Stimulated activated CD8-positive, alpha-beta memory T cell treated with anti-CD3 and anti-CD28 coated beads, Interleukin-4, amount 100 ng/mL, for 4 hours (primary cell): Measurements from ENCODE around the gene KLF15.

ENCODE experiments used
- DNase-seq, 2 donors: peaks; one replicate each; pipeline ENCODE4 v3.0.0-alpha.2; 2020; ENCODE audit warnings: low read depth in 2 of 2, low spot score in 1 of 2

The KLF15 gene

DNA sequence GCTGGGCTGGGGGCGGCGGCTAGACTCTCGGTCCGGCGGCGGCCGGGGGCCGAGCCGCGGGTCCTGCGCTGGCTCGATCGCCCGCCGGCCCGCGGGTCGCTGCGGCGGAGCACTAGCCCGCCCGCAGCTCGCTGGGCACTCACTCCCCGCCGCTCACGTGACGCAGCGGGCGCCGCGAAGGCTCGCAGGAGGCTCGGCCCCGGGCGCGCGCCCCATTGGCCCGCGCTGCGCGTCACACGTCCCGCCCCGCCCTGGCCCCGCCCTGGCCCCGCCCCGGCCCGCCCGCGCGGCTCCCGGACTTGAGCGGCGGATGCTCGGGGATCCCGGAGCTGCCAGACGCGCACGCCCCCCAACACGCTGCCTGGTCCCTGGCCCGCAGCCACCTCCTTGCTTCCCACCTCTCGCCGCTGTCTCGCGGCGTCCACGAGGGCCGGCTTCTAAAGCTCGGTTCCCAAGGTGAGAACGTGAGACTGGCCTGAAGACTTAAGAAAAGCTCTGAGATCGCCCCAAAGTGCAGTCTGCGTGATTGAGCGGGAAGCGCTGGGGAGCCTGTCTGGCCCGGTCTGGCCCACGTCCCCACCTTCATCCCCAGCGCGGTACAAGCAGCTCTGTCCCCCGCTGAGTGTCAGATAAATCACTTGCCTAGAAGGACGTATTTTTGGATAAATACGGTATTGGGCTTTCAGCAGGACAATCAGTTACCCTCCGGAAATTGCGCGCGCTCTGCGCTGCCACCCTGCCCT, at the start of gene KLF15:
Gene KLF15, minus strand, starts transcription at position 114 of the 743 bp plus-strand sequence. CDS start 4,486 bp downstream, outside the sequence.
- DNase-seq, result peak; percentile 37 to 43

DNA sequence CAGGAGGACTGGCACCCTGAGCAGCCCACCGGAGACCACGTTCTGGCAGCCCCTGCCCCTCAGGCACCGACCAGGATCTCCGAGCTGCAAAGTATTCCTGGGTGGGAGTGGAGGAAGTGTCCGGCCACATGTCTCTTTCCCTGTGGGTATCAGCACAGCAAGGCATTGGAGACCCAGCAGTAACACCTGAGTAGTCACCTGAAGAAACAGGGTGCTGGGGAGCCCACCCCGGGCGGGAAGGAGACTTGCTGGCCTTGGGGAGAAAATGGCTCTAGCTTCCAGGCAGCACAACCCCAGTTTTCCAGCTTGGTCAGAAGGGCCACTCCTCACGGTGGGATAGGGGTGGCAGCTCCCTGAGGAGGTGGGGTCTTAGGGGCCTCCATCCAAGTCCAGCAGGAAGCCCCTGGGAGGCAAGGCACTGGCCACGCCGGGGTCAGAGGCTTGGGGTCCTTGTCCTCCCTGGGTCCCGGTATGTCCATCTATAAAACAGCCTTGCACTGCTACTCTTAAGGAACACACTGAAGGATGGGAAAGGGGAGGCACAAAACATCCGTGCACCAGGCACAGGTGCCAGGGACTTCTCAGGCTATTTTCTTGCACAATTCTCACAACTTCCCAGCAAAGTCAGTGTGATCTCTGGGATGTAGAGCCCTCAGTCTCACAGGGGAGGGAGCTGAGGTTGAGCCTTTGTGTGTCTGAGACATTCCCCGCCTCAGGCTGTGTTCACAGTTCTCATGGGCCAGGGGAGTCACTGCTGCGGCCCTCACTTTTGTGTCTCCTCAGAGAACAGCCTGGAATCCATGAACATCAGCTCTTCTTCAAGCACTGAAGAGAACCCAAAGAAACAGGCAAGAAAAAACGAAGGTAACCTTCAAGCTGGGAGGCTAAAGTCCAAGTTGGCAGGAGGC, 49.4 kb upstream of the KLF15 start:
- no peak for DNase-seq

DNA sequence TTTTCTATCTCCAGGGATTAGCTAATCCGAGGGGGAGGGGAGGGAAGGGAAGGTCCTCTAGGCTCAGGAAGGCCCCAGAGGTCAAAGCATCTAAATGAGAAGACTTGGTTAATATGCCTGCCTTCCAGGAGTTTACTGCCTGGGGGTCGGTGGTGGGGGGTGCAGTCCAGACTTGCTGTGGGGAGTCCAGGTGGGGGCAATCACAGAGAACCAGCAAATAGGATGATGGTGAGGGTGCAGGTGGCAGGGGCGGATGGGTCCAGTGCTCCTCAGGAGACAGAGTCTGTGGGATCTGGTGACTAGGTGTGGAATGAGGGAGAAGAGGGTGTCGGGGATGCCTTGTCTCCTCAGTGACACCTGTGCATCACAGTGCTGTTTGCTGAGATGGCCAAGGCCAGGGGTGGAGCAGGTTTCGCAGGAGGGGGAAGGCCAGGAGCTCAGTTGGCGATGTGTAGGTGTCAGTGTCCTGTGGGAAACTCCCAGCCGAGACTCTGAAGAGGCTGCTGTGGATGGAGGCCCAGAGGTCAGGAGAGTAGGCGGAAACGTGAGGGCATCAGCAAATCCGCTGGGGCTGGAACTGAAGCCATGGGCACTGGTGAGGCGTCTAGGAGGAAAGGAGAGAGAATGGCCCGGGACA, 45.6 kb upstream of the KLF15 start:
- no peak for DNase-seq

DNA sequence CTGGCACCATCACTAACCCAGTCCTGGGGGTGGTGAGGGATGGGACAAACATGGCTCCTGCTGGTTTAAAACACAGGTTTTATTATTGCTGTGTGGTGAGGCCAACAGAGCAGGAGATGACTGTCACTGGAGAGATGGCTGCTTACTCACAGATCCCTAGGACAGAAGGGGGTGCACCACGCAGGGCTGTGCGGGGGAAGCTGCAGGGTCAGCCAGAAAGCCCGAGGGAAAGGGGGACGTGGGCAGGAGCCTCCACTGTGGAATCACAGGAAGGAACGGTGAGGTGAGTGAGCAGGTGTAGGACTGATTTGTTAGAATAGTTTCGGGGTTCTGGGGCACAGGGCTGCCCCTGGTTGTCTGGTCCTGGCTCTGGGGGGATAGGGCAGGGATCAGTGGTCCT, 45.0 kb upstream of the KLF15 start:
- no peak for DNase-seq

DNA sequence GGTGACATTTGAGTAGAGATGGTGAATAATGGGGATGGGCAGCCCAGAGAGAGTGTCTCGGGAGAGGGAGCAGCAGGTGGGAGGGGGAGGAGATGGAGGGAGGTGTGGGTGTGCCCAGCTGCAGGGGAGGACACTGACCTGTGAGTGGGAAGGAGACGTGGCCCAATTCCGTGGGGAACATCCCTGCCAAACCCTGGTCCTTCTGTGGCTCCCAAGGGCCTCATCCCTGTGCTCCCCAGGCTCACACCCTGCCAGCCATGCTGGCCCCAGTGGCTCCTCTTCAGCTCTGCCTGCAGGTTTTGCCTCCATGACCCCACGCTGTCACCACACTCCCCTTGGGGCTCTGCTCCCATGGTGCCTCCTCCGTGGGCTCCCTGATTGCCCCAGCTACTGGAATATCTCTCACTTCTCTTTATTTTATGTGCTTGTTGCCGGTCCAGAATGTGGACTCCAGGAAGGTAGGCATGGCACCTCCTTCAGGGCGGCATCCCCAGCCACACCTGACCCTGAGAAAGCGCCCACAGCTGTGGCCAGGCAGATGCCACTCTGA, 44.5 kb upstream of the KLF15 start:
- no peak for DNase-seq

DNA sequence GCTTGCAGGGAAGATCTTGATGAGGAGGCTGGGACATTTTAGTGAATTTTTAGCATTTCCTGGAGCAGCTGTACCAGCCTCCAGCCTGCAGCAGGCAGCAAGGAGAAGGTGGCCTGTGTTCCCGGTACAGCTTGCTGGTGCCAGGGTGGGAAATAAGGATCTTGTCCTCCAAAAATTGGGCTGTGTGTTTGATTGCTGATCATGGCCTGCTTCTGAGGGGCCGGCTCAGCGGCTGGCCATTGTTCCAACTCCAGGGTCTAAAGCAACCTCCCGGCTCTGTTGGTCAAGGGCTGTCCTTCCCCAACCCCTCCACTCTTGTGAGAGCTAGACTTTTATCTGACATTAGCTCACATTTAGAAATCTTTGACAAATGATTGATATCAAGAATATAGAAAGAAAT, 42.5 kb upstream of the KLF15 start:
- DNase-seq, result no peak

DNA sequence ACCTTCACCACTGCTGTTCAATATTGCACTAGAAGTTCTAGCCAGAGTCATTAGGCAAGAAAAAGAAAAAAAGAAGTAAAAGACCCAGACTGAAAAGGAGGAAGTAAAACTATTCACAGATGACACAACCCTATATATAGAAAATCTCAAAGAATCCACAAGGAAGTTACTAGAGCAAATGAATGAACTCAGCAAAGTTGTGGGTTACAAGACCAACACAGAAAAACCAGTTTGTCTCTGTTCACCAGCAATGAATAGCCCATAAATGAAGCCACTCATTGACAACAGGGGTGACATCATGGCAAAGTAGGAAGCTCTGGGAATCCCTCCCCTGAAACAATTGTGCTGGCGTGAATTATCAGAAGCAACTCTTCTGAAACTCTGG, 42.1 kb upstream of the KLF15 start:
- DNase-seq, result no peak

DNA sequence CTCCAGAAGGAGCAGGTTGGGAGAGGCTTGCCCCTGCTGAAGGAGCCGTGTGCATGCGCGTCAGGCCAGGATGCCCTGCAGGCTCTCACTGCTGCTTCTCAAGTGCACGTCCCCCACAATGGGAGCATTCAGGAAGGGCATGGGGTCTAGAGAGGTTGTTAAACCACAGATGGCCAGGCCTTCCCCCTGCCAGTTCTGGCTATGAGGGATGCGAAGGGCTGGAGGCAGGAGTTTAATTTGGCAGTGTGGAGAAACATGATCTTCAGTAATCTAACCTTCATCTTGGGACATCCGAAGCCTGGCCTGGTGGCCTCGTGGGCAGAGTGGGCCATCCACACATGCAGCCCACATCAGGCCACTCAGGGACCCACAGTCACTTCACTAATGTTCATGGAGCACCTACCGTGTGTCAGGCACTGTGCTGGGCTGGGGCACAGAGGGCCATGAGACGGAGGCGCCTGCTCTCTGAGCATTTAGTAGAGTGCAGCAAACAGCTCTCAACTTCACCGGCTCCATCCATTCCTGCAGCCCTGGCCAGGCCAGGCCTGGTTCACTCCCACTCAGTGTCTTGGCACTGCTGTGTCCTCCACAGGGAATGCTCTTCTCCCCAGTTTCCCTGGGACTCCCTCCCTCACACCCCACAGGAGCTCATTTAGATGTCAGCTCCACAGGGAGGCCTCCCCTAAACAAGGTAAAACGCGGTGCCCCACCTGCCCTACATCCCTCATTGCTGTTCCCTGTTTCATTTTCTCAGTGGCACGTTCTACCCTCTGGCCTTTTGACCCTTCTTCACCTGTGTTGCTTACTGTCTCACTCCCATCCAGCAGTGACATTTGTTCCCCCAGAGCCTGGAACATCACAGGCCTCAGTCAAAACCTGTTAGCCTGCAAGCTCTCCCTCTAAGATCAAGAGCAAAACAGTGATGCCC, 41.5 kb upstream of the KLF15 start:
- DNase-seq, result no peak

DNA sequence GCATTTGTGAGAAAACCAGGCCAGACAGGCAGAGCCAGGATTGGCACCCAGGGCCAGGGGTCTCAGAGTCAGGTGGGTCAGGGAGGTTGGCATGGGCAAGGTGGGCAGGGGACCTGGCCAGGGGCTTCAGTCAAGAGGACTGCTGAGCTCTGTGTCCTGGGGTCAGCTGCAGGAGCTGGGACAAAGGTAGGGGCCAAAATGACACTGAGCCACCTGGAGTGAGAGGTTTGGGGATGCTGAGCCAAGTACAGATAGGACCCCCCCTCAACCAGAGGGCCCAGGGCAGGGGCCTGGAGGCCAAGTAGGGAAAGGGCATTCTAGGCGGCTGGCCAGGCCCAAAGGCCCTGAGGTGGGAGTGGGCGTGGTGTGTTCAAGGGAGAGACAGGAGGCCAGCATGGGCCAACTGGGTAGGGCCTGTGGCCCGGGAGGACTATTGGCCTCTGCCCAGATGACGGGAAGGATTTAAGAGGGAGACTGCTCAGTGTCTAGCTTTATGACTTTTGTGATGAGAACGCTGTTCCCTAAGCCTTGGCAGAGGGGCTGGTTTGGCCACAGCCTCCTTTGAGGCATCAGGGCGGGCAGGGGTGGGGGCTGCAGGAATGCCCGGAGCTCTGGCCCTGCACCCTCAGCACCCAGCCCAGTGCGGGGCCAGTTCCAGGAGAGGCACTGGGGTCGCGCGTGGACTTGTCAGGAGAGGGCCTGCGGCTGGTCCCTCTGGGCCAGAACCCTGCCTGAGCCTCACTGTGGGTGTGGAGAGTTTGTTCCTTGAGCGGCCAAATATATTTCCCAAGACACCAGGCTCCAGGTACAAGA, 40.6 kb upstream of the KLF15 start:
- DNase-seq, result no peak

DNA sequence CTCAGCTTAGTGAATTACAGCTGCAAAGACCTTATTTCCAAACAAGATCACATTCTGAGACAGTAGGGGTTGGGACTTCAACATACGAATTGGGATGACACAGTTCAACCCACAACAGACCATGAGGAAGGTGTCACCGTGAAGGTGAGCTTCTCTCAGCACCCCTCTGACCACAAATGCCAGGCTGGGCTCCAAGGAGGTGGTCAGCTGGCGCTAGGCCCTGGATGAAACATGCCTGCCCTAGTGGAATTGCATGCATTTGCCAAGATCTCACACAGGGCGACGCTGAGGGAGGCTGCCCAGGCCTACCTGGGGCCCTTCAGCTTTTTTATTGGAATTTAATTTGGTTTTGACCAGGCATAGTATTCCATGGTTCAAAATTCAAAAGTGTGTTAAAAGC, 39.3 kb upstream of the KLF15 start:
- no peak for DNase-seq

DNA sequence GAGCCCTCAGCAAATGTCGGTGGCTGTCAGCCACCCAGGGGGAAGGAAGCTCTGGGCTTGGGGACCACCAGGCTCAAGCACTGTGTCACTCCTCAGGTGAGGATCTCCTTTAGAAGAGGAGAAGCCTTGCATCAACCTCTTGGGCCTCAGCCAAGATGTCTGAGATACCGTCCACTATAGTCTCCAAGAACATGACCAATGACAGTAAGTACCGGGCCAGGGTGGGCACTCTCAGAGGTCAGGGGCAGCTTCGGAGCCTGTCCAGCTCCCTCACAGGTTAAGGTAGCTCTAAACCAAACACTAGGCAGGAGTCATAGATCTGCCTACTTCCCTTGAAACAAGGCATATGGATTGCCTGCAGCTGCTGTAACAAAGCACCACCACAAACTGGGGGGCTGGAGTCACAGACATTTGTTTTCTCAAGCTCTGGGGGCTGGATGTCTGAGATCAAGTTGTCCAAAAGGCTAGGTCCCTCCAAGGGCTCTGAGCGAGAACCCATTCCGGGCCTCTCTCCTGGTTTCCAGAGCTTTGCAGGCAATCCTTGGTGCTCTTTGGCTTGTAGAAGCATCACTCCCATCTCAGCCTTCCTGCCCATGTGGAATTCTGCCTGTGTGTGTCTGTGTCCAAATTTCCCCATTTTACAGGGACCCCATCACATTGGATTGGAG, 38.8 kb upstream of the KLF15 start:
- DNase-seq, result no peak

DNA sequence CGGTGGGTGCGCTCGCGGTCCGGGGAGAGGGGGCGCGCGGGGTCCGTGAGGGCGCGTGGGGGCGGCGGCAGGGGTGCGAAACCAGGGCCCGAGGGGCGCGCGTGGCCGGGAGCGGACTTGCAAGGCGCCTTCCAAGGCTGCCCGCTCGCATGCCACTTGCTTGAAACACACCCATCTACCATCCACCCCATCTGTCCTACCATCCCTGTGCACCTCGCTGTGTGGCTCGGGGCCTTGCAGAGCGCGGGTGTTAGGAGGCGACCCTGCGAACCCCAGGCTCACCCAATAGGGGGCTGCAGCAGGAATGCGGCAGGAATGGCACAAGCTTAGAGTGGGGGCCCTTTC, 37.7 kb upstream of the KLF15 start:
- DNase-seq, result no peak

DNA sequence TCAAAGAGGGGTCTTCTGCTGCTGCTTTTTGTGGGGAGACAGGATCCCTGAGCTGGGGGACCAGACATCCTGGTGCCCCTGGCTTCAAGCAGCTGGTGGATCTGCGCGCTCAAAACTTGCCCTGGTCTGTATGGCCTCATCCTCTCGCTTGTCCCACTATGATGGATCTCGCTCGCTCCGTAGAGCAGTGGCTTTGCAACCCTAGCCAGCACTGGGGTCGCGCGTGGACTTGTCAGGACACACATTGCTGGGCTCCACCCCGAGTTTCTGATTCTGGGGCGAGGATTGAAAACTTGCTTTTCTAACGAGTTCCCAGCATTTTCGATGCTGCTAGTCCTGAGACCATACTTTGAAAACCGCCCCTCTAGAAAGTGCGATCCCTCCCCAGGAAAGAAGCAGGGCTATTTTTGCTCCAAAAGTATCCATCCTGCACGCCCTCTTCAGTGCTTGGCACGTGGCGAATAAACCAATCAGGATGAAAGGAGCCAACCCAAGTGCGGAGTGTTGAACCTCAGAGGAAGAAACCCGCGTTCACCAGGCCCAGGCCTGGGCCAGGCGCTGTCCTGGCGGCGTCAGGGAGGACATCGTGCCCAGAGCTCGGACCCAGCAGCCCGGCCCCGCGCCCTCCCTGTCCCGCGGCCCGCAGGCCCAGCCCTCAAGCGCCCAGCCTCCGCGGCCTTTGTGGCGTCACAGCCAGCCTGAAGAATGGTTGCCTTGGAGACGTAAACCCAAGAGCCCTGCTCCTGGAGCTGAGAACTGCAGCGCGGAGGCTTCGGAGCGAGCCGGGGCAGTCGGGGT, 37.2 kb upstream of the KLF15 start, which contains the start of gene CFAP100:
Gene CFAP100, plus strand, starts transcription at position 731 of the 798 bp plus-strand sequence. CDS start 1,092 bp downstream, outside the sequence.
- DNase-seq, result no peak

DNA sequence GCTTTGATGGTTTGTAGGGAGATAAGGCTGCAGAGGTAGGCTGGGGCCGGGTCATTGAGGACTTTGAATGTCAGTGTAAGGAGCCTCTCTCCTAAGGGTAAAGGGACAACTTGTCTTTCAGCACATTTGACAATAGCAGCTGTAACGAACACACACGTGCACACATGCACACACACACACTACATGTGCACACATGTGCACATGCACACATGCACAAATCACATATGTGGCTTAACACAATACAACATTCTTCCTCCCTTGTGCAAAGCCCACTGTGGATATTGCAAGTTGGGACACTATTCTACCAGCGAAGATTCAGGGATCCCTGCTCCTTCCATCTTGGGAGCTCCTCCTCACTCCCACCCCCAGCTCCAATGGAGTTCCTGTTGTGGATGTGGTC, 36.4 kb upstream of the KLF15 start:
- DNase-seq, result no peak

DNA sequence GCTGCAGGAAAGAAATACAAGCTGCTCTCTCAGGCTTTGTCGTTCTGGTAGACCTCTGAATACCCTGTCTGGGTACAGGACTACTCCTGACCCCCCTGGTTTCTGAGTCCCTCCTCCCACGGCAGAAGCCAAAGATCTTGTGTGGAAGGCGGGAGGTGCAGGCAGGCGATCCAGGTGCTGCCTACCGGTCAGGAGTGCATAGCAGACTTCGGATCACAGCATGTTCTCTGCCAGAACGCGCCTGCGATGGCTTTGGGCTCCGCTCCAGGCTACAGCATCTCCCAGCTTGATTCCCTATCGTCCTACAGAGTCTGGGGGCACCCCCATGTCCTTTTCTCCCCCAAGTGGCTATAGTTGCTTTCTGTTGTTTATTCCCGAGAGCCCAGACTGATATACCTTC, 35.0 kb upstream of the KLF15 start:
- no peak for DNase-seq

DNA sequence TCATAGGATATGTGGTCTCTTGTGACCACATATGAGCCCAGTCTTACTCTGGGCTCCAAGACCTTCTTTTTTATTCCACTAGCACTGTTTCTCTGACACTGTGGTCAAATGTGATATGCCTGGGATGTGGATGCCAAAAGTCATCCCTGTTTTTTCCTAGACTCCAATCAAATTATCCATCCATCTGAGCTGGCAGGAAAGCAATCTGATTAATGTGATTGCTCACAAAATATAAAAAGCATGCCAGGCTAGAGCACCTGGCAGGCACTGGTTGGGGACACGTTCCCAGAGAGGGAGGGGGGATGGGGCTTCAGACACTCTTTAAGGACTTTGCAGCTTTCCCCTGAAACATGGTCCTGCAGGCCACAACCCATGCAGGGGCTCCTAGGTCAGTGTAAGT, 34.4 kb upstream of the KLF15 start:
- DNase-seq, result no peak

DNA sequence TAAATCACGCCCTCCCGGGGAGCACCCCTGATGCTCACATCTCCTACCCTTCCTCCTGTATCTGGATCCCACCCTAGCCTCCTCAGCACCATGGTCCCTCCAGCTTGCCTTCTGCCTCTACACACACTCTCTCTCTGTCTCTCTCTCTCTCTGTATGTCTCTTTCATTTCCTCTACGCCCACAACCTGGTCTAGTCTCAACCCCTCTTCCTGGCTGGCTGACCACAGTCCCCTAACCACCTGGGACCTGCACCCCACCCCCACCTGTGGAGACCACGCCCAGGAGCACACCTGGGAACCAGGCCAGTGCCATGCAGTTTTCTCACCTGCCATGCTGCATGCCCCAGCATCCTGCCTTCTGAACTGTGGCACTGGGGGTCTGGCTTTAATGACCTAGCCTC, 33.5 kb upstream of the KLF15 start:
- no peak for DNase-seq

DNA sequence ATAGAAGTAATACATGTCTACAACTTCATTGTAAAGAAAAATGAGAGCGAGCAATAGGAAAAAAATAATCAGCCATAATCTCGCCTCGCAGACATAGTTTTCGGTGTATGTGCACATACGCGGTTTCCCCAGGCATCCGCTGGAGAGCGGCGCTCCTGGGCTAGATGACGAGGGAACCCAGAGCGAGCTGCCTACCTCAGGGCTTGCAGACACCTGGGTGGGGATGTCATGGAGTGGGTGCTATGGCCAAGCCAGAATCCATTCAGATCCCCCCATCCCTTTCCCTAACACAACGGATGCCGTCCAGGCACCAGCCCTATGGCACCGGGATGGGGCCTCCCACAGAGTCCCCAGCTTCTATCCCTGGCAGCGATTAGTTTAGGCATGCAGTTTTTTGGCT, 33.0 kb upstream of the KLF15 start:
- DNase-seq, result no peak
